HG03064 (cell line): ENCODE measurements around the gene TERB1.

Experiments used
- ATAC-seq: cut with Tn5 transposase; IDR thresholded peaks from one replicate; pipeline ENCODE4 v1.9.1; 2021; ENCODE audit warnings: low read depth; ENCODE audit not compliant: unreplicated experiment

Gene TERB1, protein sequence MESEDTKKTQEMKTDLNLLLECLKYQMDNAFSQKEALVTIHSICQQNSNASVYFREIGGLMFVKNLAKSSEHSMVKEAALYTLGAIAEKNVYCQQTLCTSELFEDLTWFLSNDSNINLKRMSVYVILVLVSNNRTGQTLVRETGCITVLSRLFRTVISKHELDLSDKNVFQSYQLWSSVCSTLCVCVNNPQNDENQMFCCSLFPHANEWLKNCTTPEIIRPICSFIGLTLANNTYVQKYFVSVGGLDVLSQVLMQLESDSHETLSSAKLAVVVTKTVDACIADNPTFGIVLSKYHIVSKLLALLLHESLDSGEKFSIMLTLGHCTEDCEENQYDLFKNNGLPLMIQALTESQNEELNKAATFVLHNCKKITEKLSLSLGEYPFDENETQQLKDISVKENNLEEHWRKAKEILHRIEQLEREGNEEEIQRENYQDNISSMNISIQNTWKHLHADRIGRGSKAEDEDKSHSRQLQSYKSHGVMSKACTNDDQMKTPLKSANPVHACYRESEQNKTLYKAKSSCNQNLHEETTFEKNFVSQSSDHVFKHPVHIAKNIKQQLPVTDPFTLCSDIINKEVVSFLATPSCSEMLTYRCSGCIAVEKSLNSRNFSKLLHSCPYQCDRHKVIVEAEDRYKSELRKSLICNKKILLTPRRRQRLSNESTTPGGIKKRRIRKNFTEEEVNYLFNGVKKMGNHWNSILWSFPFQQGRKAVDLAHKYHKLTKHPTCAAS

DNA sequence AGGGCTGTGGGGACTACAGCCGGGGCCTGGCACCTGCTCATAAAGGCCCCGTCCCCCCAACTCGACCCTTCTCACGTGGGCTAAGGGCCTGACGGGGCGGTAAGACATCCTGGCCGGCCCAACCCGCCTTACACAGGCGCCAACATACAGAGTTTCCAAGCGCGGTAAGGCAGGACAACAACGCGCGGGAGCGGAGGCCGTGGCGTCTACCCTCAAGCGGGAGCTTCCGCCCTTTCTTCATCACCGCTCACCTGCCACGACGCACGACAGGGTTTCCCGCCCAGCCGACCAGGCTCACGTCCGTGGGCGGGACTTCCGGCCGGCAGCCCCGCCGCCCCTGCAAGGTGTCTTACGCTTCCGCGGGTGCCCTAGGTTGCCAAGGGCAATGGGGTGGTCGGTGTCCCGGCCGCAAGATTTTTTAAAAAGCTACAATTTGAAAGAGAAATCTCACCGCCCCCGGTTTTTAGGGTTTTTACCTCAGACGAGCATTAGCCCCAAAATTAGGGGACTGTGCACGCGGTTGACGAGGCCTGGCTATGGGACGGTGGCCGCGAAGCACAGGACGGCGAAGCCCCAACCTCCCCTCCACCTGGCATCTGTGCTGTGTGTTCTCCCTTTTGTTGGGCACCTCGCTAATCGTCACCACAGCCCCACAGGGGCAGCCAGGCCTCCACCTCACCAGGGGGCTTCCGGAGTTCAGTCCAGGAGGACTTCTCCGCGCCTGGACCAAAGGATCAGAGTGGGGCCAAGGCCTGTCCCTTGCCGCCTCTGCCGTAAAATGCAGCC lies at the start of gene TERB1:
Gene TERB1 (minus strand): TSS at position 265 of the 786 bp plus-strand sequence. CDS start 4,786 bp downstream, outside the sequence.
- no peak for ATAC-seq

DNA sequence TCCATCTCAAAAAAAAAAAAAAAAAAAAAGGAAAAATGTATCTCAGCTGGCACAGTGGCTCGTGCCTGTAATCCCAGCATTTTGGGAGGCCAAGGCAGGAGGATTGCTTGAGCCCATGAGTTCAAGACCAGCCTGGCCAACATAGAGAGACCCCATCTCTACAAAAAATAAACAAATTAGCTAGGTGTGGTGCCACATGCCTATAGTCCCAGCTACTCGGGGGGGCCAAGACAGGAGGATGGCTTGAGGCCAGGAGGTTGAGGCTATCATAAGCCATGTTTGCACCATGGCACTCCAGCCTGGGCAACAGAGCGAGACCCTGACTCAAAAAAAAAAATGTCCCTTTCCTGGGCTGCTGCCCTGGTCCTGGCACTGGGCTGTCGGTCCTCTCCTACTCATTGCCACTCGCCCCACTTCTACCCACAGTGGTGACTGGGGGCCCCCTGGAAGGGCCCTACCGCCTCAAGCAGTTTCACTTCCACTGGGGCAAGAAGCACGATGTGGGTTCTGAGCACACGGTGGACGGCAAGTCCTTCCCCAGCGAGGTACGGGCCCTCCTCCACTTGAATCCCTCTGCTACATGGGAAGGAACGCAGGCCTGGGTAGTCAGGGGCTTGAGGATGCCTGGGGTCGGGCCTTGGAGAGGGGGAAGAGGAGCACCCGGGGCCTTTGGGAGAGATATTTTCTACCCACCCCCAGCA lies 48.9 kb upstream of the TERB1 start:
- no peak for ATAC-seq

DNA sequence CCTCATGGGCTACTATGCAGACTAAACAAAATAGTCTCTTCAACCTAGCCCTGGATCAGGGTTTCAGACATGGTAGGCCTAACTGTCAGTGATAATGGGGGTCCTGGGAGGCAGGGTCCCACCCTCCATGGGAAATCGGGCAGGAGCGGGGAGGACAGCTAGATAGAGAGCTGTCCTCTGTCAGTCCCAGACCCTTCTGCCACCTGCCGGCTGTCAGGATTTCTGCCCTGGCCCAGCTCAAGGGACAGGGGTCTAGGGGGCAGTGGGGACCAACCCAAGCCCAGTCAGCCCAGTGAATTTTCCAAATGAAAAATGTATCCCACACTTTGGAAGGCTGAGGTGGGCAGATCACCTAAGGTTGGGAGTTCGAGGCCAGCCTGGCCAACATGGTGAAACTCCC lies 48.2 kb upstream of the TERB1 start:
- ATAC-seq, result no peak

DNA sequence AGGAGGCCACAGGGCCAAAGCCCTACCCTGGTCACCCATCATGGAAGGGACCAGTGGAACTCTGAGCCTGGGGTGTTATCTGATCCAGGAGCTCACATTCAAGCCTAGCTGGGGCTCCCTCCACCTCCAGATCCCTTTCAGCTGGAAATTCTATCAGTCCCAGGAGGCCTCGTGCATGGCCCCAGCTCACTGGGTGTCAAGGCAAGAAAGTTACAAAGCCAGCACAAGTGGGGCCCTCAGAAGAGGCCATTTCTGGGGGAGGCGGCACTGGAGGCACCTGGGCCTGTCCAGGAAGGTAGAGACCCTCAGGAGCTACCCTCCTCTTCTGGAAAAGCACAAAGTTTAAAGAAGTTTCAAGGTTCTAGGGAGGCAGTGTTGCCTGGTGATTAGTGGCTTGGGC lies 47.6 kb upstream of the TERB1 start:
- ATAC-seq, result no peak

DNA sequence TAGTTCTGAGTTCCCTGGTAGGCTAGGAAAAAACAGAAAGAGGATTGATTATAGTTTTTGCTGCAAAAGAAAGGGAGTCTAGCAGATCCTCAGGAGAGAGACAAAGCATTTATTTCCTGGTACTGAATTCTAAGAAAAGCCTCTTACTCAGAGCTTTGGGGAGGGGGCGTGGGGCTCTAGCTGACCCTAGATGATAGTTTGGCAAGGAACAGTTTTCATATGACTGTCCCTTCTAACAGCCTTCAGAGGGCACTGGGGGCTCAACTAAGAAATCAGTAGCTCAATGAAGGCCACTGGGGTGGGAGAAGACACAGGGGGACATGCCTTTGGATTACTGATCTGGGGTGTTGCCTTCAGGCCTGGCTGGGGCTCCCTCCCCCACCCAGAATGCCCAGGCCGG lies 46.8 kb upstream of the TERB1 start:
- ATAC-seq, result no peak

DNA sequence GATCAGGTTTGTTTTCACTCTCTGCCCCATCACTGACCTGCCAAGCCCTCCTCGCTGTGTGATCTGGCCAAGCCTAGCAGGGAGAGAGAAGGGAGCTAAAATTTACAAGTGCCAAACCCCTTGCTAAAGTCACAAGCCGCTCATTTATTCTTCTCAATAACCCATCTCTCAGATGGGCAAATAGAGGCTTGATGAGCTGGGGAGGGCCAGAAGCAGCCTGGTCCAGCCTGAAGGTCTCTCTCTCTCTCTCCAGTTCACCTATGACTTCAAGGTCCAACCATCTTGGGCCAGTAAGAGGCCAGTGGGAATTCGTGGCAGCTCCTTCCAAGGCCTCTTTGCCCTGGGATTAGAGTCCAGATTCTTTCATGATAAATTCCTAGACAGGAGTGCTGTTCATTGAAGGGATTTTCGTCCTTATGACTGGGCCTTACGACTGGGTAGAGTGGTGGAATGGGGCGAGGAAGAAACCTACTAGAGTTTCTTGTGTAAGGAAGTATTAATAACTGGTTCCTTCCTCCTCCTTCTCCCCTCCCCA lies 46.2 kb upstream of the TERB1 start:
- ATAC-seq, result no peak

DNA sequence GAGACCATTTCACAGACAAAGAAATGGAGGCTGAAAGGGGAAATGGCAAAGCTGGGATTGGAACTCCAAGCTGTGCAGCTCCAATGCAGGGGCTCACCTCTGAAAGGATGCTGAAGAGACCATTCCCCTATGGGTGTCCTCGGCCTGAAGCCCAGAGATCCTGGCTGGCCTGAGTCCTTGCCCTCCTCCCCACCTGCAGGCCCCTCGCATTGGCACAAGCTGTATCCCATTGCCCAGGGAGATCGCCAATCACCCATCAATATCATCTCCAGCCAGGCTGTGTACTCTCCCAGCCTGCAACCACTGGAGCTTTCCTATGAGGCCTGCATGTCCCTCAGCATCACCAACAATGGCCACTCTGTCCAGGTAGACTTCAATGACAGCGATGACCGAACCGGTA lies 45.4 kb upstream of the TERB1 start:
- ATAC-seq, result no peak

DNA sequence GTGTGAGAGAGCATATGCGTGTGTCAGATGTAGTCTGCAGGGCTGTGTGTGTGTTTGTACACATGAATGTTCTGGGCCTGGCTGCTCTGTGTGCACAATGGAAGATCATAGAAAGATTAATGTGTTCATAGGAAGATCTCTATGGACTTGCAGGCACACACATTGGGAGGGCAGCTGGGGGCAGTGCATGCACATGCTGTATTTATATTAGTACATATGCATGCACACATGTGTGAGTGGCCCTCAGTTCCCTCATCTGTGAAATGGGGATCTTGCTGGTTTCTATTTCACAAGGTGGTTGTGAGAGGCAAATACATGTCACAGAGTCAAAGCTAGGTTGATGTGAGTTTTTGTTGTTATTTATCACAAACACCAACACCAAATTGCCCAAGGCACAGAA lies 44.9 kb upstream of the TERB1 start:
- no peak for ATAC-seq

DNA sequence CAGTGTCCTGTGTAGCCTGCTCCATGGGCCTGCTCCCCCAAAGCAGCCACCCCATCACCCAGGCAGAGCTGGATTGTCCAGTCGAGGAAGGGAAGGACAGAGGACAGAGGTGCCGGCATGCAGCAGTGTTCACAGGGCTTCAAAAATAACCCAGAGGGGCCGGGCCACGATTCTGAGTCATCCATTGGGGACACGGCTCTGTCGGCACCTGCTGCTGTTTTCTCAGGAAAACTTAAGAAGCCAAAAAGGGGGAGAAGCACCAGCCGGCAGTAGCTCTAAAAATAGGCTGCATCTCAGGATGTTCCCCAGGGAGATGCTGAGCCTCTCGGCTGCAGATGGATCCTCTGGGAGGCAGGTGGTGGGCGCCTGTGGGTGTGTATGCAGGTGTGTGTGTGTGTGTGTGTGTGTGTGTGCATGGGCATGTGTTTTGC lies 44.4 kb upstream of the TERB1 start:
- no peak for ATAC-seq

DNA sequence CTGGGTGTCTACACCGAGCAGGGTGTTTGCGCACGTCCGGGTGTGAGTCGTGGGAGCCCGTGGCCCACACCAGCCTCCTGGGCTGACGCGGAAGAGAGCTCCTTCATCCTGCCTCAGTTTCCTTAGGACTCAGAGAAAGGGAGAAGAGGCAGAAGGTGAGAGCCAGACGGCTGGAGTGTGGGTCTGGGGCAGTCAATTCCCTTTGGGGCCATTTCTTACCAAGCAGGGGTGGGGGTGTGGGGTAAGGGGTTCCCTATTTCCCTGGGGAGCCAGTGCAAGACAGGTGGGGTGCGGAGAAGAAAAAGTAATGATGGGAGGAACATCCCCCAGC lies 43.7 kb upstream of the TERB1 start:
- no peak for ATAC-seq

DNA sequence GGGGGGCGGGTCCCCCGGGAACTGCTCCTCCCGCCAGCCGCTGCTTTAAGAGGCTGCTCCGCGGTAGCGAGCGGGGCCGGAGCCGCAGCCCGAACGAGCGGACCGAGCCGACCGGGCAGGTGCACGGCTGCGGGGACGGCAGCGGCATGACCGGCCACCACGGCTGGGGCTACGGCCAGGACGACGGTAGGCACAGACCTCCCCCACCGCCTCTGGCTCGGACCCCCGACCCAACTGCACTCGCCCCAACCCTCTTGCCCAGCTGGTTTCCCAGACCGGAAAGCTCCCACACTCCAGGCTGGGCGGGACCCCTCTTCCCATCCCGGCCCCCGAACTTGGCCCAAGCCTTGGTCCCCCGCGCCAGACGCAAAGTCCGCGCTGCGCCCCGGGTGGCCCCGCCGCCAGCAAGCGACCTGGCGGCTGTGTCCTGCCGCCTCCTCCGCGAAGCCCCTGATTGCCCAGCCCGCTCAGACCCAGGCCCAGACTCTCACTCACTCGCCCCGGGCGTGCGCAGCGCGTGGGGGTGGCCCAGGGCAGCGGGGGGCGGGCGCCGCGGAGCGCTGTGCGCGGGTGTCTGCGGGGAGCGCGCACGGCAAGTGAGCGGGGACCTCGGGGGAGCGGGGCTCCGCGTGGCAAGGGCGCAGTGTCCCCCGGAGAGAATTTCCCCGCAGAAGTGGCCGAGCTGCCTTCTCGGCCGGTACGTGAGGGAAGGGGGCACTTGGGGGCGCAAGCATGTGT lies 43.1 kb upstream of the TERB1 start, which contains the start of gene CA7:
Gene CA7 (plus strand): TSS at position 73 of the 738 bp plus-strand sequence. CDS start 74 bp downstream, at position 147.
- ATAC-seq, result no peak

DNA sequence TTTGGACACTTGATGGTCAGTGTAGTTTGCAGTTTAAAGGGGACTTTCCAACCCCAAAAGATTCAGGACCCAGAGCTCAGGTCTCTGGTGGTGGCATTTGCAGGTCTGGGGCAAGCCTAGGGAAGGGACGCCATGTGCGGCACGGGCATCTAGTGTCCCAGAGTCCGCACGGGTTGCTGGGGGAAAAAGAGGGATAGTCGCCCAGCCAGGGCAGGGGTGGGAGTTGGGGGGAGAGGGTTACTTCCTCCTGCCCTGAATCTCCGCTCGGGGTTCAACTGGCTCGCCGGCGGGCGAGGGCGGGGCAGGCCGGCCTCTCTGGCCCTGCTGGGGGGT lies 42.6 kb upstream of the TERB1 start:
- ATAC-seq, result no peak

DNA sequence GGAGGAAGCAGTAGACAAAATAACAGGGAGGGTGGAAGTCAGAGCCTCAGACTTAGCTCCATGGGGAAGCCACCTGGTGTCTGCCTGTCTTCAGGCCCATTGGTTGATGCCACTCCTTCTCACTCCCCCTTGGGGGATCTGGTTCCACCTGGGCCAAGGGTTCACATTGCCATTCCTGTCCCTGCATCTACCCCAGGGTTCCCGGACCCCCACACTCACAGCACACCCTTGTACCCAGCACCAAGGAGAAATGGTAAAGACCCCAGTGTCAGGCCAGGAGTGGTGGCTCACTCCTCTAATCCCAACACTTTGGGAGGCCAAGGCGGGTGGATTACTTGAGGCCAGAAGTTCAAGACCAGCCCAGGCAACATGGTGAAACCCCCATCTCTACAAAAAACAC lies 41.8 kb upstream of the TERB1 start:
- ATAC-seq, result no peak

DNA sequence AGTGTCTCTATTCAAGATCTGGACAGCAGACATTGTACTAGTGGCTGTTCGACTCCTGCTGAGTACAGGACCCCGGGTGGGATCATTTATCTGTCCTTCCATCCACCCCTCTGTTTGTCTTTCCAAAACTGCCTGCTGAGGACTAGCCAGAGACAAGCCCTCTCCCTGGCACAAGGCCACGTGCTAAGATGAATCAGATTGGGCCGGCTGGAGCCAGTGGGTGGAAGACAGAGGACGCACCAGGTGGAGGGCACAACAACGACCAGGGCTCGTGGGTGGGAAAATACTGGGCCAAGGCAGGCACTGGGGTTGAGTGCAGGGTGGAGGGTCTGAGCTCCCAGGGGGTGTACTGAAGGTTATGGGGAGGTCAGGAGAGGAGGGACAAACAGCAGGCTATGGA lies 41.4 kb upstream of the TERB1 start:
- no peak for ATAC-seq

DNA sequence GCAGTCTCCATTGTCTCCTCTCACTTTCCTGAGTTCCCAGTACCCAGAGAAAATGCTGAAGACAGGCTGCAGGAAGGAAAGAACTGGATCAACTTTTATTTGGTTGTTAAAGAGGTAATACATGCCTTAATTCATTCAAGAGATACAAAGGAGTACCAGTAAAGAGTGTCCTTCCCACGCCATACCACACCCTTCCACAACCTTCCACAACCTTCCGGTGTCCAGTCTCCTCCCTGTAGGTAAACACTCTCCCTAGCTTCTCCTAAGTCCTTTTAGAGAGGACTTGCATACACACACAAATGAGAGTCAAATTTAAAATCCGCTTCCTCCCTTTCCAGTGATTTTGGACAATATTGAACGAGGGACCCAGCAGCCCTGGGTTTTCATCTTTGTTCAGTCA lies 40.0 kb upstream of the TERB1 start:
- ATAC-seq, result no peak

DNA sequence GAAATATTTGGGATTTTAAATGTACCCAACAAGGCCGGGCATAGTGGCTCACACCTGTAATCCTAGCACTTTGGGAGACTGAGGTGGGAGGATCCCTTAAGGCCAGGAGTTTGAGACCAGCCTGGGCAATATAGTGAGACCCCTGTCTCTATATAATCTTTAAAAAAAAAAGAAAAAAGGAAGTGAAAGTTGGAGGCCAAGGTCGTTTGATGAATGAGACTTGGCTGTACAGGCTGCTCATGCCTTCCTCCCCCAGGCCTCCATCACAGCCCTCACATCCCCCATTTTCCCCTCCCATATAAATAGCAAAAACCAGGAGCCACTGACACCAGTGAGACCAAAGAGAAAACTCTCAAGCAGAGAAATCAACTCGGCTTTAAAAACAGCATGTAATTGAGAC lies 39.5 kb upstream of the TERB1 start:
- no peak for ATAC-seq

DNA sequence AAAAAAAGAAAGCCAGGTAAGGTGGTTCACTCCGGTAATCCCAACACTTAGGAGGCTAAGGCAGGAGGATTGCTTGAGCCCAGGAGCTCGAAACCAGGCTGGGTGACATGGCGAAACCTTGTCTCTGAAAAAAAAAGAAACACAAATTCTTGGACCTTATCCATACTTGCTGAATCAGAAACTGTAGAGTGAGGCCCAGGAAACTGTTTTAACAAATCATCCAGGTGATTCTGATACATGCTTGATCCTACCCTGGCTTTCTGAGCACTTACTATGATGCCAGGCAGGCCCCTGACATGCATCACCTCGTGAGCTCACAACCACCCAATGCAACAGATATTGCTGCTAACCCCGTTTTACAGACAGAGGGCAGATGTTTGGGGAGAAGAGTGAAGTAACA lies 33.4 kb upstream of the TERB1 start:
- no peak for ATAC-seq

DNA sequence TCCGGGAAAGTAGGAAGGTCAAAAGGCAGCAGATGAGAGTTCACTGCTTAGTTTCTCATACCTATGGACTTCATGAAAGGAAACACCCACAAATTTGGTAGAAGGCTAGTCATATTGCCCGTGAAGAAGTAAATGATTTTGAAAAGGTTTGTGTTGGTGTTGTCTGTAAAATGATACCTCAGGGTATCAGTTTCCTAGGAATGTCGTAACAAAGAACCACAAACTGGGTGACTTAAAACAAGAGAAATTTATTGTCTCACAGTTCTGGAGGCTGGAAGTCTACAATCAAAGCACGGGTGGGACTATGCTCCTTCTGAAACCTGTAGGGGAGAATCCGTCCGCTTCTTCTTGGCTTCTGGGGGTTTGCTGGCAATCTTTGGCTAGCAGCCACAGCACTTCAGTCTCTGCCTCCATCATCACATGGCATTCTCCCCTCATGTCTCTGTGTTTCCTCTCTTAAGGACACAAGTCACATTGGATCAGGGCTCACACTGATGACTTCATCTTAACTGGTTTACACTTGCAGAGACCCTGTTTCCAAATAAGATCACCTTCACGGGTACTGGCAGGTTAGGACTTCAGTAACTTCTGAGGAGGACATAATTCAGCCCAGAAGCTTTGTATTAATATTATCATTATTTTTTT lies 31.4 kb upstream of the TERB1 start:
- ATAC-seq, result no peak

DNA sequence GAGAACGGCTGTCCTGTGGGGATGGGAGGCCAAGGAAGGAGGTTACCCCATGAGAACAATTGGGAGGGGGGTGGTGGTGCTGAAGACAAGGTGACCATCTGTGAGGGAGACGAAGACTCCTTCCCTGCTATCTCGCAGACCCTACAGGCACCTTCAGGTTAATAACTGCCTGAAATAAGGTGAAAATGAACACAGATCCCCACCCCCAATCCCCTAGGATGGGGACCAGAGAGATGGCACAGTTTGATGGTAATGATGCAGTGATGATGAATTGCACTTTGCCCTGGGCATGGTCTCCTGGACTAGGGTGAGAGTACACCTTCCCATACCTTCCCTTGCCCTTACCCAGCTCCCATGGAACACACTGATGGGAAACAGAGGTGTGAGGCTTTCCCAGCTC lies 30.8 kb upstream of the TERB1 start:
- ATAC-seq, result no peak
